Natural killer cell treated with Interleukin-12 subunit alpha and Interleukin-12 subunit beta and Interleukin-15 and Interleukin-18, amount 100 ng/mL, for 72 hours (primary cell): ENCODE measurements around the gene PRR30. TPM values are rescaled to one million over a fixed set of nuclear protein-coding genes. Genes with fewer than 3 reads are reported as not detected.

ENCODE experiments used
- ATAC-seq, 2 donors: fragments of 150-1000 bp; cut with Tn5 transposase in 1 of 2; sonication (Bioruptor Pico), chemical (Tn5 transposase) in 1 of 2; 2 replicates each; pipeline ENCODE4 v1.10.0; 2021
- DNase-seq: peaks from one replicate; pipeline ENCODE4 v3.0.0; 2022; ENCODE audit warnings: low spot score
- H3K27ac Mint-ChIP-seq, 2 donors: 1 replicate in 1 of 2; 2 replicates in 1 of 2; pipeline ENCODE4 v1.8.0; 2022; ENCODE audit warnings: mixed read lengths in 2 of 2, mild to moderate bottlenecking in 1 of 2, moderate library complexity in 1 of 2
- H3K27me3 Mint-ChIP-seq, 2 donors: 1 replicate in 1 of 2; 2 replicates in 1 of 2; pipeline ENCODE4 v1.8.0; 2022; ENCODE audit warnings: mixed read lengths in 2 of 2
- H3K36me3 Mint-ChIP-seq: one replicate; pipeline ENCODE4 v1.8.0; 2022; ENCODE audit warnings: mixed read lengths
- H3K4me1 Mint-ChIP-seq, 2 donors: 1 replicate in 1 of 2; 2 replicates in 1 of 2; pipeline ENCODE4 v1.8.0; 2022; ENCODE audit warnings: low read depth in 2 of 2, mixed read lengths in 2 of 2, mild to moderate bottlenecking in 1 of 2
- H3K4me3 Mint-ChIP-seq: one replicate; pipeline ENCODE4 v1.8.0; 2022; ENCODE audit warnings: mixed read lengths
- H3K9me3 Mint-ChIP-seq: 2 replicates; pipeline ENCODE4 v1.8.0; 2022; ENCODE audit warnings: mixed read lengths
- total RNA-seq, 2 donors: library from RNA; stranded (reverse); gene quantifications; one replicate each; pipeline ENCODE4 v1.2.3, GENCODE V29; 2022

The PRR30 gene
- total RNA-seq, 2 donors from 2014 or later = not detected

GRCh38 chr2:27148801-27149439 is 9.7 kb upstream of the PRR30 start, which contains the start of gene TCF23:
TCF23 (plus strand) TSS chr2:27149004; CDS start chr2:27149134, 130 bp downstream.
- Mint-ChIP-seq H3K36me3 (no peaks in the 10 kb centered on the region), H3K4me3 (no peak within 1 kb of the TSS), H3K4me1 (no peaks in the 10 kb centered on the region), H3K9me3 (no peaks in the 10 kb centered on the region), H3K27ac (no peak within 1 kb of the TSS), H3K27me3 (peaks cover 12 to 17% of the 10 kb centered on the region in 2 donors)
- ATAC-seq (no peak), DNase-seq (no peak)

- Mint-ChIP-seq H3K36me3 (no peaks in the 10 kb centered on the region), H3K9me3 (no peaks in the 10 kb centered on the region), H3K4me3 (no peak overlapping the region), H3K27me3 (peaks cover 15 to 27% of the 10 kb centered on the region in 2 donors), H3K27ac (no peak overlapping the region), H3K4me1 (no peaks in the 10 kb centered on the region)
- DNase-seq (no peak), ATAC-seq (no peak)
These were observed 8.7 kb upstream of the PRR30 start for GRCh38 chr2:27147935-27148334.

- DNase-seq = no peak
- no peaks in the 10 kb centered on the region for H3K9me3 Mint-ChIP-seq
- peaks cover 18 to 30% of the 10 kb centered on the region in 2 donors for H3K27me3 Mint-ChIP-seq
- H3K36me3 Mint-ChIP-seq = no peaks in the 10 kb centered on the region
- H3K4me1 Mint-ChIP-seq = no peaks in the 10 kb centered on the region
- H3K4me3 Mint-ChIP-seq = no peak overlapping the region
- H3K27ac Mint-ChIP-seq = no peak overlapping the region
- ATAC-seq = no peak
These were observed 6.5 kb upstream of the PRR30 start for GRCh38 chr2:27145682-27146081.

GRCh38 chr2:27143285-27143684 is 4.1 kb upstream of the PRR30 start:
- H3K27ac Mint-ChIP-seq = no peak overlapping the region

GRCh38 chr2:27138111-27138510 is 1.1 kb downstream of the PRR30 start:
- ATAC-seq (no peak), DNase-seq (no peak)
- Mint-ChIP-seq H3K4me3 (no peak overlapping the region), H3K4me1 (peaks cover 13 to 17% of the 10 kb centered on the region in 2 donors), H3K27me3 (peaks cover 4 to 5% of the 10 kb centered on the region in 2 donors), H3K27ac (no peak overlapping the region), H3K36me3 (peaks cover 3% of the 10 kb centered on the region), H3K9me3 (no peaks in the 10 kb centered on the region)

More at GRCh38 chr2:27143285-27143684, 4.1 kb upstream of the PRR30 start:
- DNase-seq (peak; percentile 13), ATAC-seq (no peak)
- Mint-ChIP-seq H3K27me3 (peaks cover 18 to 28% of the 10 kb centered on the region in 2 donors), H3K4me3 (no peak overlapping the region), H3K36me3 (no peaks in the 10 kb centered on the region), H3K9me3 (no peaks in the 10 kb centered on the region), H3K4me1 (no peaks in the 10 kb centered on the region)

DNA sequence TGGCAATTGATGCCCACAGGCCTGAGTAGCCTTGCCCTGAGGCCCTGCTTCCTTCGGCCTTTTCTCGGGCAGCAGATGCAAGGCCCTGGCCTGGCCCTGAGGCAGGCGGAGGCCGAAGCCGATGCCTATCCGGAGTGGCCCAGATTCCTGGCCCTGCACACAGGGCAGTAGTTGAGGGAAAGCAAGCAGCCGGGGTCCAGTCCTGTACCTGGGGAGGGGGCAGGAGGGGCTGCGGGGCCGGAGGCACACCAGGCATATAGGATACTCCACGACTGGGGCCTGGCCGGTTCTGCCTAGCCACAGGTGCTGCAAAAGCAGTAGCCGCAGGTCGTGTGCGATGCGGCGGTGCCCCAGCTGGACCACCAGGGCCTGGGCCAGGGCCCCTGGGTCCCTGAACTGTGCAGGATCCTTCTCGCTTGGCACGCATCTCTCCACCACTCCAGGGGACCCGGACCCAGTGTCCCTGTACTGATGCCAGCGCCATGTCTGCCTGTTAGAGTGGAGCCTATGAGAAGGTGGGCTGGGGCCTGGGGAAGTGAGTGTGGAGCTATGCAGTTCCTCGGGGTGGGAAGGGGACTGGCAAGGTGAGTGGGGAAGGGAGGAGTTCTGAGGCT is 1.8 kb downstream of the PRR30 start:
- Mint-ChIP-seq H3K9me3 (no peaks in the 10 kb centered on the region), H3K27ac (no peak overlapping the region), H3K4me3 (no peak overlapping the region), H3K4me1 (peaks cover 17 to 21% of the 10 kb centered on the region in 2 donors), H3K36me3 (peaks cover 6% of the 10 kb centered on the region), H3K27me3 (peaks cover 0 to 3% of the 10 kb centered on the region in 2 donors)
- no peak for DNase-seq
- ATAC-seq = no peak

DNA sequence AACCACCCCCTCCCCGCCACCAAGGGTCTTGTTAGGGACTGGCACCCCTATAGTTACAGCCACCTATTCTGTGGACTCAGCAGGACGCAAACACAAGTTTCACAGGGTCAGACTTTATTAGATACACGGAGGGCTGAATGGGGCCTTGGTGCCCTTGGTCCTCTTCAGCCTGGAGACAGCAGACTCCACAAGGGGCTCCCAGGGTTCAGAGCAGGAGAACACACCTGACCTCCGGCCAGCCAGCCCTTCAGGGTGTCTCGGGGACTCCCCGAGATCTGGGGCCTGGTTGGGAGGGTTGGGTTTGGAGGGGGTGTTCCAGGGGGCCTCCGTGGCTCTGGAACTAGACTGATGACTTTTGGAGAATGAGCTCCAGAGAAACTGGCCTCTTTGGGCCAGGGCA is 2.5 kb downstream of the PRR30 start:
- no peak overlapping the region for H3K27ac Mint-ChIP-seq

GRCh38 chr2:27135478-27135955 is 3.7 kb downstream of the PRR30 start:
- peaks cover 6% of the 10 kb centered on the region for H3K36me3 Mint-ChIP-seq
- no peaks in the 10 kb centered on the region for H3K9me3 Mint-ChIP-seq

More for the DNA sequence above, 2.5 kb downstream of the PRR30 start:
- Mint-ChIP-seq H3K27me3 (no peaks in the 10 kb centered on the region), H3K4me3 (no peak overlapping the region), H3K4me1 (peaks cover 17 to 21% of the 10 kb centered on the region in 2 donors), H3K36me3 (peaks cover 6% of the 10 kb centered on the region), H3K9me3 (no peaks in the 10 kb centered on the region)
- ATAC-seq (no peak), DNase-seq (no peak)

GRCh38 chr2:27134781-27135477 is 4.3 kb downstream of the PRR30 start:
- no peak for ATAC-seq
- H3K27me3 Mint-ChIP-seq = no peaks in the 10 kb centered on the region
- DNase-seq = no peak
- peaks cover 6% of the 10 kb centered on the region for H3K36me3 Mint-ChIP-seq
- peaks cover 17 to 28% of the 10 kb centered on the region in 2 donors for H3K4me1 Mint-ChIP-seq
- peak overlapping the region; percentile 79 to 92 for H3K27ac Mint-ChIP-seq
- peak overlapping the region; percentile 89 for H3K4me3 Mint-ChIP-seq
- no peaks in the 10 kb centered on the region for H3K9me3 Mint-ChIP-seq

More at GRCh38 chr2:27135478-27135955, 3.7 kb downstream of the PRR30 start:
- Mint-ChIP-seq H3K27me3 (no peaks in the 10 kb centered on the region), H3K4me1 (peaks cover 17 to 28% of the 10 kb centered on the region in 2 donors), H3K4me3 (peak overlapping the region; percentile 32), H3K27ac (peak overlapping the region; percentile 79 to 92)
- DNase-seq (peak; percentile 47), ATAC-seq (no peak)

GRCh38 chr2:27133905-27134780 is 5.1 kb downstream of the PRR30 start, which contains the start of gene PREB:
PREB (minus strand) TSS chr2:27134636; CDS start chr2:27134421, 215 bp downstream.
- H3K27me3 Mint-ChIP-seq = no peaks in the 10 kb centered on the region

GRCh38 chr2:27133195-27133875 is 5.9 kb downstream of the PRR30 start:
- peak overlapping the region; percentile 89 for H3K4me3 Mint-ChIP-seq
- no peaks in the 10 kb centered on the region for H3K27me3 Mint-ChIP-seq
- no peak for ATAC-seq
- H3K36me3 Mint-ChIP-seq = peaks cover 6% of the 10 kb centered on the region
- peak overlapping the region; percentile 79 to 92 for H3K27ac Mint-ChIP-seq
- no peaks in the 10 kb centered on the region for H3K9me3 Mint-ChIP-seq
- peaks cover 17 to 28% of the 10 kb centered on the region in 2 donors for H3K4me1 Mint-ChIP-seq
- DNase-seq = peak; percentile 42

More at GRCh38 chr2:27133905-27134780, 5.1 kb downstream of the PRR30 start, which contains the start of gene PREB:
- peaks cover 6% of the 10 kb centered on the region for H3K36me3 Mint-ChIP-seq
- peak within 1 kb of the TSS; percentile 89 for H3K4me3 Mint-ChIP-seq
- peak within 1 kb of the TSS; percentile 79 to 92 for H3K27ac Mint-ChIP-seq
- ATAC-seq = peak; percentile 94 to 97
- DNase-seq = peak; percentile 99
- H3K4me1 Mint-ChIP-seq = peaks cover 17 to 28% of the 10 kb centered on the region in 2 donors
- no peaks in the 10 kb centered on the region for H3K9me3 Mint-ChIP-seq

DNA sequence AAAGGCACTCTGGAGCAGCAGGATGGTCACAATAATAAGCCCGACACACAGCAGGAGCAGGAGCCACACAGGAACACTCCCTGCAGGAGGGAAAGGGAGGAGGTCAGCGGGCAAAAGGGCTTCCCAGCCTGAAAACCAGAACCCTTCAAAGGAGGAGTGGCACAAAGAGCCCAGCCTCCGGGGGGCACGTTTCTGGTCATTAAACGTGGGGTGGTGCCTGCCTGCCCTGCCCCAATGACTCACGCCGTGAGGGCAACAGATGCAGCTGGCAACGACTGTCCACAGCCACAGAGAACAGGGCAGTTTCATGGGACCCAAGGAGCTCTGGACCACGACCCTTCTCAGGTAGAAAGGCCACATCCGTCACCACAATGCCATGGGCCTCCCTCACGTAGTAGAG is 7.8 kb downstream of the PRR30 start:
- Mint-ChIP-seq H3K27ac (no peak overlapping the region), H3K4me1 (peaks cover 17 to 28% of the 10 kb centered on the region in 2 donors)
- DNase-seq = peak; percentile 58

More for the DNA sequence above, 7.8 kb downstream of the PRR30 start:
- no peak for ATAC-seq
- Mint-ChIP-seq H3K36me3 (peaks cover 6% of the 10 kb centered on the region), H3K9me3 (no peaks in the 10 kb centered on the region), H3K27me3 (no peaks in the 10 kb centered on the region), H3K4me3 (no peak overlapping the region)
